Measurements from ENCODE around the gene RHBDL1. TPM values are rescaled to one million over a fixed set of nuclear protein-coding genes. Genes with fewer than 3 reads are reported as not detected.

The RHBDL1 gene
- total RNA-seq, 2 experiments from 2014 or later: 1.4 to 1.9 TPM

DNA sequence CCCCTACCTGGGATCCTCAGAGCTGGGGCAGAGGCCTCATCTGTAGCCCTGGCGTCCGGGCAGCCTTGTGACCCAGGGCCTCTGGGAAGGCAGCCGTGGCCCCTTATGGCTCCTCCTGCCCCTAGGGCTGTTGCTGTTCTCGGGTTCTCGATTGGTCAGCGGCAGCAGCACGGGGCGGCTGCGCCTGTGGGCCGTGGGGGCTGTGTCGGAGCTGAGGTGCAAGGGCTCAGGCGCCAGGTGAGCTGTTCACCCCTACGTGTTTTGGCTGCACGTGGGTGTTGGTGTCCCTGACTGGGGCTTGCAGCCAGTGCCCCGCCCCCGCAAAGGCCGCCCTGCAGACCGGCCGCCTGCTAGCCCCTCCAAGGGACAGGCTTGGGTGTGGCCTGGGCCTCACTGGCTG, 13.4 kb upstream of the RHBDL1 start:
- H3K27me3 Mint-ChIP-seq (ENCODE audit: low read depth): no peaks in the 10 kb centered on the region
- no peaks in the 10 kb centered on the region for H3K9me3 Mint-ChIP-seq (ENCODE audit: insufficient read depth)
- POLR2A ChIA-PET: interaction anchor here (0.6 to 1.0 kb wide), 2 partner anchors 11 to 13 kb away, joined by 3 read pairs; partner anchors contain the start of gene WDR90
- CTCF ChIA-PET: no interaction called here
- H3K27ac Mint-ChIP-seq: no peak overlapping the region
- ATAC-seq (no peak), DNase-seq (no peak)
- H3K4me3 Mint-ChIP-seq: no peak overlapping the region
- H3K4me1 Mint-ChIP-seq (ENCODE audit: low read depth): peaks cover 5% of the 10 kb centered on the region
- peaks cover 8% of the 10 kb centered on the region for H3K36me3 Mint-ChIP-seq (ENCODE audit: low read depth)

GRCh38 chr16:662597-662996, 12.9 kb upstream of the RHBDL1 start:
- Mint-ChIP-seq H3K27ac (no peak overlapping the region), H3K4me1 (ENCODE audit: low read depth) (peaks cover 7% of the 10 kb centered on the region), H3K9me3 (ENCODE audit: insufficient read depth) (no peaks in the 10 kb centered on the region), H3K4me3 (no peak overlapping the region), H3K36me3 (ENCODE audit: low read depth) (peaks cover 8% of the 10 kb centered on the region), H3K27me3 (ENCODE audit: low read depth) (no peaks in the 10 kb centered on the region)
- ATAC-seq: no peak
- ChIA-PET CTCF (no interaction called here), POLR2A (interaction anchor here (1.0 kb wide), 1 partner anchor 13 kb away, joined by 3 read pairs; the partner anchor contains the start of gene WDR90)
- DNase-seq: no peak

DNA sequence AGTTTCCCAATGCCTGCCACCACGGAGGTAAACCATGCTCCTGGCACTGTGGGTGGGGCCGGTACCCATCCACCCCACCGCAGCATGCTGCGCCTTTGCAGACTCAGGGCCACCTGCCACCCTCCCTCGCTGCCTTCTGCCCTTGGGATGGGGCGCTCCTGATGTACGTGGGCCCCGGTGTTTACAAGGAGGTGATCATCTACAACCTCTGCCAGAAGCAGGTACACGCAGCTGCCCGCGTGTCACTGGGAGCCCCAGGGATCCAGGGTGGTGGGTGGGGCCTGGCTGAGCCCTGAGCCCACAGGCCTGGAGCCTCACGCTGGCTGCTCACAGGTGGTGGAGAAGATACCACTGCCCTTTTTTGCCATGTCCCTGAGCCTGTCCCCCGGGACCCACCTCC, 8.9 kb upstream of the RHBDL1 start:
- Mint-ChIP-seq H3K36me3 (ENCODE audit: low read depth) (peaks cover 11% of the 10 kb centered on the region), H3K9me3 (ENCODE audit: insufficient read depth) (no peaks in the 10 kb centered on the region), H3K4me1 (ENCODE audit: low read depth) (peaks cover 12% of the 10 kb centered on the region), H3K4me3 (no peak overlapping the region), H3K27ac (peak overlapping the region; percentile 88), H3K27me3 (ENCODE audit: low read depth) (no peaks in the 10 kb centered on the region)
- CTCF ChIA-PET: no interaction called here
- POLR2A ChIA-PET: interaction anchor here (0.8 kb wide), 1 partner anchor 9 kb away, joined by 4 read pairs; the partner anchor contains the start of gene RHBDL1
- DNase-seq (no peak), ATAC-seq (no peak)

DNA sequence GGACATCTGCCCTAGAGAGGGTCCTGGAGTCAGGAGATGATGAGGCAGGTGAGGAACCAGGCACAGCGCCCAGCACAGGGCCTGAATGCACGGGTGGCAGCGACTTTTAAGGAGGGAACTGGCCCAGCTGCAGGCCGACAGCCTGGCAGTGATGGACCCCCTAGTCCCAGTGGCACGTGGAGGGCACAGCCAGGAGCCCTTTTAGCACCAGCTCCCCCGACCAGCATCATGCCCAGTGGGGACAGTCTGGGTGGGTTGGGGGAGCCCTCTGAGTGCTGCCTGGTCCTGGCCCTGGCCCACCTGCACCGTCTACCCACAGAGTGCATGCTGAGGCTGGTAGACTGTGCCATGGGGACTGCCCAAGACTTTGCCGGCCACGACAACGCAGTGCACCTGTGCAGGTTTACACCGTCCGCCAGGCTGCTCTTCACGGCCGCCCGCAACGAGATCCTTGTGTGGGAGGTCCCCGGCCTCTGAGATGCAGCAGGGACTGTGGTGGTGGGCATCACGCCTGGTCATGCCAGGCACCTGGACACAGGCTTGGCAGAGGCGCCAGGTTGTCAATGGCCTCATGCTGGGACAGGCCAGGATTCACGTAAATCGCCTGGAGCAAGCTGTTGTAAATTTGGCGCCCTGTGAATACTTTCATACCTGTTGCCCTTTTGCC, 8.2 kb upstream of the RHBDL1 start:
- Mint-ChIP-seq H3K4me1 (ENCODE audit: low read depth) (peaks cover 12% of the 10 kb centered on the region), H3K36me3 (ENCODE audit: low read depth) (peaks cover 11% of the 10 kb centered on the region), H3K4me3 (peak overlapping the region; percentile 79)

GRCh38 chr16:667780-668518, 7.5 kb upstream of the RHBDL1 start, which contains the start of gene RHOT2:
Gene RHOT2 (plus strand): TSS chr16:668132. CDS start chr16:668200, 68 bp downstream.
- H3K4me1 Mint-ChIP-seq (ENCODE audit: low read depth): peaks cover 12% of the 10 kb centered on the region
- H3K27ac Mint-ChIP-seq: peak within 1 kb of the TSS; percentile 88
- DNase-seq (peak; percentile 94), ATAC-seq (peak; percentile 93)
- peaks cover 13% of the 10 kb centered on the region for H3K36me3 Mint-ChIP-seq (ENCODE audit: low read depth)
- POLR2A ChIA-PET: interaction anchor here (0.8 to 2.4 kb wide), 5 partner anchors 12 to 142 kb away, joined by 3 to 9 read pairs (median 4); partner anchors contain the start of gene STUB1
- H3K27me3 Mint-ChIP-seq (ENCODE audit: low read depth): no peaks in the 10 kb centered on the region
- H3K4me3 Mint-ChIP-seq: peak within 1 kb of the TSS; percentile 79
- CTCF ChIA-PET: interaction anchor here (1.1 to 2.5 kb wide), 6 partner anchors 12 to 28 kb away, joined by 3 to 10 read pairs (median 4); partner anchors contain the start of gene STUB1
- no peaks in the 10 kb centered on the region for H3K9me3 Mint-ChIP-seq (ENCODE audit: insufficient read depth)

More for the DNA sequence above, 8.2 kb upstream of the RHBDL1 start:
- Mint-ChIP-seq H3K27me3 (ENCODE audit: low read depth) (no peaks in the 10 kb centered on the region), H3K27ac (peak overlapping the region; percentile 88), H3K9me3 (ENCODE audit: insufficient read depth) (no peaks in the 10 kb centered on the region)
- ATAC-seq (no peak), DNase-seq (no peak)
- ChIA-PET CTCF (interaction anchor here (1.1 to 2.5 kb wide), 6 partner anchors 12 to 28 kb away, joined by 3 to 10 read pairs (median 4); partner anchors contain the start of gene STUB1), POLR2A (interaction anchor here (0.8 to 2.4 kb wide), 6 partner anchors 8 to 141 kb away, joined by 3 to 9 read pairs (median 4); partner anchors contain the start of genes RHBDL1 and STUB1)

DNA sequence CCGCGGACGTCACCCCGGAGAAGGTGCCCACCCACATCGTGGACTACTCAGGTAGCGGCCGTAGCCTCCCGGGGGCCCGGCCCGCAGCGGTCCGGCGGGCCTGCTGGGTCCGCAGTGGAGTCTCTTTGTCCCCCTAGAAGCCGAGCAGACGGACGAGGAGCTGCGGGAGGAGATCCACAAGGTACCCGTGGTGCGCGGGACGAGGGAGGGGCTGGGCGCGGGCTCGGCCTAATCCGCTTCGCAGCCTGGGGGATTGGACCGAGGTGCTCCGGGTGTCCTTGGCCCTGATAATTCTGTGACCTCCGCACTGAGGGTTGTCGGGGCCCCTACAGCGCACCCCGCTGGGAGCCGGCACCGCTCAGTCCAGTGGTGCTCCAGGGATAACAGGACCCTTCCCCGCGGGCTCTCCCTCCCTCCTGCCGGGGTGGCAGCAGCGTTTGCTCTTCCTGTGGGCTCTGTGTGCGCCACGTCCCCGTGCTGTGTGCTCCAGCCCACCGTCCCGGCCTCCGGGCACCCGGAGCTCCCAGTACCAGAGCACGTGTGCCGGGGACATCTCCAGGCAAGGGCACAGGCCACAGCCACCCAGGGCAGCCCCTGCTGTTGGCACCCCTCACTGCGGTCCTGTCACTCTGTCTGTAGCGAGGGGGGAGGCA, 6.8 kb upstream of the RHBDL1 start:
- POLR2A ChIA-PET: interaction anchor here (0.6 to 2.4 kb wide), 4 partner anchors 13 to 1325 kb away, joined by 3 to 9 read pairs (median 4); no protein-coding TSS in a partner anchor
- CTCF ChIA-PET: interaction anchor here (1.0 to 2.5 kb wide), 7 partner anchors 11 to 72 kb away, joined by 3 to 10 read pairs (median 4); partner anchors contain the start of genes CIAO3 and STUB1

GRCh38 chr16:669666-670065, 5.8 kb upstream of the RHBDL1 start:
- no peak for DNase-seq
- POLR2A ChIA-PET: interaction anchor here (2.4 kb wide), 1 partner anchor 12 kb away, joined by 9 read pairs; no protein-coding TSS in a partner anchor
- Mint-ChIP-seq H3K36me3 (ENCODE audit: low read depth) (peaks cover 14% of the 10 kb centered on the region), H3K4me1 (ENCODE audit: low read depth) (peaks cover 12% of the 10 kb centered on the region), H3K27me3 (ENCODE audit: low read depth) (no peaks in the 10 kb centered on the region), H3K4me3 (peak overlapping the region; percentile 79), H3K9me3 (ENCODE audit: insufficient read depth) (no peaks in the 10 kb centered on the region), H3K27ac (peak overlapping the region; percentile 75)
- CTCF ChIA-PET: interaction anchor here (1.4 to 2.5 kb wide), 2 partner anchors 10 to 43 kb away, joined by 3 to 10 read pairs; partner anchors contain the start of gene STUB1
- ATAC-seq: no peak

More for the DNA sequence above, 6.8 kb upstream of the RHBDL1 start:
- no peaks in the 10 kb centered on the region for H3K27me3 Mint-ChIP-seq (ENCODE audit: low read depth)
- no peaks in the 10 kb centered on the region for H3K9me3 Mint-ChIP-seq (ENCODE audit: insufficient read depth)
- peak overlapping the region; percentile 79 for H3K4me3 Mint-ChIP-seq
- H3K4me1 Mint-ChIP-seq (ENCODE audit: low read depth): peaks cover 12% of the 10 kb centered on the region
- ATAC-seq: peak; percentile 20
- DNase-seq: no peak
- H3K36me3 Mint-ChIP-seq (ENCODE audit: low read depth): peaks cover 14% of the 10 kb centered on the region
- peak overlapping the region; percentile 75 for H3K27ac Mint-ChIP-seq

GRCh38 chr16:670485-671352, 4.8 kb upstream of the RHBDL1 start:
- ATAC-seq (no peak), DNase-seq (no peak)
- ChIA-PET POLR2A (interaction anchor here (1.4 kb wide), 1 partner anchor 10 kb away, joined by 5 read pairs; the partner anchor contains the start of gene STUB1), CTCF (no interaction called here)
- peaks cover 18% of the 10 kb centered on the region for H3K4me1 Mint-ChIP-seq (ENCODE audit: low read depth)
- peaks cover 6% of the 10 kb centered on the region for H3K27me3 Mint-ChIP-seq (ENCODE audit: low read depth)
- H3K4me3 Mint-ChIP-seq: no peak overlapping the region
- H3K27ac Mint-ChIP-seq: no peak overlapping the region
- H3K9me3 Mint-ChIP-seq (ENCODE audit: insufficient read depth): no peaks in the 10 kb centered on the region
- H3K36me3 Mint-ChIP-seq (ENCODE audit: low read depth): peaks cover 14% of the 10 kb centered on the region

GRCh38 chr16:671353-672131, 3.9 kb upstream of the RHBDL1 start:
- Mint-ChIP-seq H3K4me1 (ENCODE audit: low read depth) (peaks cover 18% of the 10 kb centered on the region), H3K9me3 (ENCODE audit: insufficient read depth) (no peaks in the 10 kb centered on the region), H3K36me3 (ENCODE audit: low read depth) (peaks cover 14% of the 10 kb centered on the region), H3K27ac (no peak overlapping the region), H3K27me3 (ENCODE audit: low read depth) (peaks cover 6% of the 10 kb centered on the region), H3K4me3 (no peak overlapping the region)
- no peak for ATAC-seq
- ChIA-PET POLR2A (interaction anchor here (0.8 to 1.4 kb wide), 2 partner anchors 9 to 19 kb away, joined by 3 to 5 read pairs; partner anchors contain the start of genes STUB1 and WDR24), CTCF (no interaction called here)
- no peak for DNase-seq

DNA sequence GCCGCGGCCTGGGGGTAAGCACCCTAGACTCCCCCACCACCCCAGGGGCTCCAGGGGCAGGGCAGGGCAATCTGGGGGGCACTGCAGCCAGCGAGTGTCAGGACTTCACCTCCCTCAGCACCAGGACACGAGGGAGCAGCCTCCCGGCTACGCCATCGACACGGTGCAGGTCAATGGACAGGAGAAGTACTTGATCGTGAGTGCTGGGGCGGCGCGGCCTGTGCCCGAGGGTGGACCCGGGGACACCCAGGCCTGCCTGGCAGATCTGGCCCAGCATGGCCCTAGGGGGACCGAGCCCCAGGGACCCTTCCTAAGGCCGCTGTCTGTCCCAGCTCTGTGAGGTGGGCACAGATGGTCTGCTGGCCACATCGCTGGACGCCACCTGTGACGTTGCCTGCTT, 3.1 kb upstream of the RHBDL1 start:
- ChIA-PET CTCF (no interaction called here), POLR2A (no interaction called here)
- Mint-ChIP-seq H3K27ac (no peak overlapping the region), H3K4me3 (no peak overlapping the region), H3K36me3 (ENCODE audit: low read depth) (peaks cover 14% of the 10 kb centered on the region), H3K4me1 (ENCODE audit: low read depth) (peaks cover 18% of the 10 kb centered on the region), H3K9me3 (ENCODE audit: insufficient read depth) (no peaks in the 10 kb centered on the region), H3K27me3 (ENCODE audit: low read depth) (peaks cover 6% of the 10 kb centered on the region)
- ATAC-seq: no peak
- no peak for DNase-seq
